HCT116 (cell line): ENCODE measurements around the gene PDGFA. TPM values are rescaled to one million over a fixed set of nuclear protein-coding genes. Genes with fewer than 3 reads are reported as not detected.

Source experiments
- ATAC-seq: fragments of 200-7000 bp; cut with Tn5 transposase; 2 replicates; pipeline ENCODE4 v1.9.1; 2020; ENCODE audit warnings: mild to moderate bottlenecking, moderate library complexity
- BruUV-seq: library from RNA; stranded (reverse); fragments of 400-500 nt; replicated peaks from 2 replicates; lab custom pipeline; 2021; lab: Mats Ljungman, UMichigan
- CTCF ChIA-PET: fragments of 300-600 bp; sonication (Branson Sonifier 250); formaldehyde crosslinking; loops from one replicate; lab custom pipeline; 2021; ENCODE audit warnings: antibody characterized with exemption; lab: Charles Lee
- POLR2A ChIA-PET: fragments of 300-600, 350-600 bp; sonication (Branson Sonifier 250); formaldehyde crosslinking; loops from one replicate; lab custom pipeline; 2021; ENCODE audit warnings: antibody characterized with exemption; lab: Charles Lee
- RAD21 ChIA-PET, 2 experiments: fragments of 300-600 bp; sonication (Branson Sonifier 250); formaldehyde crosslinking; loops; one replicate each; lab custom pipeline; 2023; ENCODE audit warnings: low total read pairs in 2 of 2; ENCODE audit not compliant: uncharacterized antibody in 2 of 2, unreplicated experiment in 2 of 2, low non-redundant PET in 1 of 2; lab: Charles Lee
- DNase-seq: peaks from one replicate; pipeline ENCODE4 v3.0.0-alpha.2; 2010; ENCODE audit warnings: low read depth, low spot score
- H2AFZ ChIP-seq: fragments of 200-600 bp; shearing (Covaris generic), sonication (generic); 2 replicates; pipeline ENCODE4 v1.6.1; 2017; ENCODE audit warnings: low read depth, mixed run types, mixed read lengths, antibody characterized with exemption, low read length; ENCODE audit not compliant: poor library complexity, severe bottlenecking
- H3K27ac ChIP-seq: 2 replicates; pipeline ENCODE4 v1.5.1; 2012; ENCODE audit warnings: low read depth, low read length
- H3K27me3 ChIP-seq: fragments of 200-600 bp; sonication (generic); 2 replicates; pipeline ENCODE4 v1.6.1; 2016; ENCODE audit warnings: mixed run types, low read length, mixed read lengths; ENCODE audit not compliant: insufficient read depth
- H3K36me3 ChIP-seq, 2 experiments: fragments of 200-500 bp in 1 of 2; fragments of 200-600 bp in 1 of 2; sonication (Bioruptor generic) in 1 of 2; sonication (generic) in 1 of 2; 2 replicates each; pipeline versions ENCODE4 v1.5.1 to v1.6.1; 2014 to 2016; ENCODE audit warnings: low read length in 2 of 2, inconsistent platforms in 1 of 2, mixed read lengths in 1 of 2, mixed run types in 1 of 2; ENCODE audit not compliant: insufficient read depth in 2 of 2, control insufficient read depth in 1 of 2
- H3K4me1 ChIP-seq, 2 experiments: fragments of 200-600 bp in 1 of 2; sonication (generic) in 1 of 2; 2 replicates each; pipeline versions ENCODE4 v1.5.1 to v1.6.1; 2012 to 2017; ENCODE audit warnings: low read length in 2 of 2, inconsistent platforms in 1 of 2, mild to moderate bottlenecking in 1 of 2, mixed read lengths in 1 of 2, mixed run types in 1 of 2, moderate library complexity in 1 of 2; ENCODE audit not compliant: insufficient read depth in 2 of 2, control insufficient read depth in 1 of 2
- H3K4me2 ChIP-seq: fragments of 200-600 bp; sonication (generic); 2 replicates; pipeline ENCODE4 v1.6.1; 2017; ENCODE audit warnings: mixed run types, low read length, mixed read lengths
- H3K4me3 ChIP-seq, 2 experiments: fragments of 200-600 bp in 1 of 2; sonication (generic) in 1 of 2; replicated peaks in 1 of 2; 2 replicates each; pipeline ENCODE4 v1.5.1; 2011 to 2016; ENCODE audit warnings: low read length in 2 of 2, control low read depth in 1 of 2, low read depth in 1 of 2, mild to moderate bottlenecking in 1 of 2, mixed read lengths in 1 of 2, mixed run types in 1 of 2
- H3K79me2 ChIP-seq: fragments of 200-600 bp; sonication (generic); 2 replicates; pipeline ENCODE4 v1.6.1; 2017; ENCODE audit warnings: mild to moderate bottlenecking, mixed run types, low read length, moderate library complexity, mixed read lengths; ENCODE audit not compliant: insufficient read depth
- H3K9ac ChIP-seq: fragments of 200-600 bp; sonication (generic); 2 replicates; pipeline ENCODE4 v1.6.1; 2016; ENCODE audit warnings: low read length, mixed read lengths
- H3K9me2 ChIP-seq: fragments of 200-600 bp; sonication (generic), shearing (Covaris generic); 2 replicates; pipeline ENCODE4 v1.6.1; 2017; ENCODE audit warnings: mixed run types, mild to moderate bottlenecking, moderate library complexity; ENCODE audit not compliant: insufficient read depth
- H3K9me3 ChIP-seq, 2 experiments: fragments of 200-500 bp in 1 of 2; fragments of 200-600 bp in 1 of 2; sonication (Bioruptor generic) in 1 of 2; sonication (generic) in 1 of 2; 2 replicates each; pipeline ENCODE4 v1.6.1; 2014 to 2017; ENCODE audit warnings: low read length in 2 of 2, mixed read lengths in 2 of 2, inconsistent platforms in 1 of 2, low read depth in 1 of 2, mild to moderate bottlenecking in 1 of 2, mixed run types in 1 of 2, moderate library complexity in 1 of 2; ENCODE audit not compliant: control insufficient read depth in 1 of 2, insufficient read depth in 1 of 2
- H4K20me1 ChIP-seq: fragments of 200-600 bp; sonication (generic), shearing (Covaris generic); 2 replicates; pipeline ENCODE4 v1.6.1; 2017; ENCODE audit warnings: mixed run types, mild to moderate bottlenecking, moderate library complexity; ENCODE audit not compliant: insufficient read depth
- ATF3 ChIP-seq: IDR thresholded peaks from 2 replicates; pipeline ENCODE4 v1.6.1; 2012
- CBX3 ChIP-seq: IDR thresholded peaks from 2 replicates; pipeline ENCODE4 v1.6.1; 2012; ENCODE audit warnings: low read depth
- CEBPB ChIP-seq: IDR thresholded peaks from 2 replicates; pipeline ENCODE4 v1.6.1; 2012; ENCODE audit warnings: low read depth
- EGR1 ChIP-seq: IDR thresholded peaks from 2 replicates; pipeline ENCODE4 v1.6.1; 2012; ENCODE audit warnings: low read depth
- ELF1 ChIP-seq: IDR thresholded peaks from 2 replicates; pipeline ENCODE4 v1.6.1; 2012; ENCODE audit warnings: low read depth, borderline replicate concordance
- EZH2 ChIP-seq: fragments of 200-600 bp; sonication (generic); IDR thresholded peaks from 2 replicates; pipeline ENCODE4 v1.6.1; 2017; ENCODE audit warnings: antibody characterized with exemption, mixed run types
- EZH2phosphoT487 ChIP-seq: fragments of 200-600 bp; IDR thresholded peaks from 2 replicates; pipeline ENCODE4 v1.6.1; 2018; ENCODE audit warnings: antibody characterized with exemption, borderline replicate concordance
- FOSL1 ChIP-seq: IDR thresholded peaks from 2 replicates; pipeline ENCODE4 v1.6.1; 2012; ENCODE audit warnings: low read depth
- MAX ChIP-seq: IDR thresholded peaks from 2 replicates; pipeline ENCODE4 v1.6.1; 2012
- POLR2A ChIP-seq: IDR thresholded peaks from 2 replicates; pipeline ENCODE4 v1.7.0; 2011; ENCODE audit warnings: borderline replicate concordance; ENCODE audit not compliant: insufficient read depth, insufficient read length; ENCODE audit errors: extremely low read depth
- POLR2AphosphoS5 ChIP-seq: IDR thresholded peaks from 2 replicates; pipeline ENCODE4 v1.6.1; 2011; ENCODE audit warnings: mild to moderate bottlenecking, low read depth, low read length, moderate library complexity
- RAD21 ChIP-seq: IDR thresholded peaks from 2 replicates; pipeline ENCODE4 v1.6.1; 2012; ENCODE audit warnings: low read depth, mild to moderate bottlenecking
- REST ChIP-seq: IDR thresholded peaks from 2 replicates; pipeline ENCODE4 v1.6.1; 2012; ENCODE audit warnings: low read depth
- SIN3A ChIP-seq: IDR thresholded peaks from 2 replicates; pipeline ENCODE4 v1.6.1; 2012; ENCODE audit warnings: low read depth
- SP1 ChIP-seq: IDR thresholded peaks from 2 replicates; pipeline ENCODE4 v1.6.1; 2012; ENCODE audit warnings: low read depth
- SRF ChIP-seq: IDR thresholded peaks from 2 replicates; pipeline ENCODE4 v1.6.1; 2012; ENCODE audit warnings: low read depth
- TCF7L2 ChIP-seq: IDR thresholded peaks from 2 replicates; pipeline ENCODE4 v1.7.0; 2011; ENCODE audit warnings: borderline replicate concordance, inconsistent platforms; ENCODE audit not compliant: insufficient read depth, insufficient read length; ENCODE audit errors: extremely low read depth
- YY1 ChIP-seq: IDR thresholded peaks from 2 replicates; pipeline ENCODE4 v1.6.1; 2011; ENCODE audit warnings: low read length, low read depth, moderate library complexity, mild to moderate bottlenecking; ENCODE audit not compliant: insufficient replicate concordance; ENCODE audit errors: extremely low read depth
- ZBTB33 ChIP-seq: IDR thresholded peaks from 2 replicates; pipeline ENCODE4 v1.6.1; 2011; ENCODE audit warnings: mild to moderate bottlenecking, low read length, moderate library complexity; ENCODE audit not compliant: insufficient replicate concordance; ENCODE audit errors: extremely low read depth
- ZNF274 ChIP-seq: fragments of 200-500 bp; sonication (Bioruptor generic); IDR thresholded peaks from 2 replicates; pipeline ENCODE4 v1.6.1; 2014; ENCODE audit warnings: mild to moderate bottlenecking, low read depth, low read length, inconsistent platforms
- intact Hi-C: fragments of 100-400 bp; cut with micrococcal nuclease; formaldehyde crosslinking; loops from 2 replicates; pipeline ENCODE4 v1.10.0; 2022
- total RNA-seq: library from RNA; stranded (reverse); gene quantifications from one replicate; pipeline ENCODE4 v1.2.1, GENCODE V29; 2021; ENCODE audit not compliant: unreplicated experiment

The PDGFA gene
- total RNA-seq, 1 experiment from 2014 or later = 44.7 TPM

- Histone ChIP-seq H3K9ac (no peak overlapping the region), H4K20me1 (no peaks in the 10 kb centered on the region), H3K4me2 (no peak overlapping the region), H3K79me2 (no peaks in the 10 kb centered on the region), H3K9me3 (no peaks in the 10 kb centered on the region), H3K9me2 (no peaks in the 10 kb centered on the region), H3K27ac (no peak overlapping the region), H3K4me1 (no peaks in the 10 kb centered on the region), H3K36me3 (no peaks in the 10 kb centered on the region), H3K4me3 (no peak overlapping the region), H3K27me3 (no peaks in the 10 kb centered on the region), H2AFZ (no peak overlapping the region)
- ATAC-seq (no peak), DNase-seq (no peak)
- POLR2A ChIA-PET = no interaction called here
- RAD21 ChIA-PET = no interaction called here
- no TSS peak for BruUV-seq
- TF ChIP-seq YY1 = no peak
- no peak for TF ChIP-seq RAD21
- TF ChIP-seq SRF = no peak
- TF ChIP-seq SIN3A = no peak
- no peak for TF ChIP-seq EZH2phosphoT487
- no peak for TF ChIP-seq ATF3
- TF ChIP-seq POLR2A = no peak
- TF ChIP-seq POLR2AphosphoS5 = no peak
- no peak for TF ChIP-seq TCF7L2
- no peak for TF ChIP-seq FOSL1
- TF ChIP-seq CEBPB = no peak
- TF ChIP-seq REST = no peak
- TF ChIP-seq CBX3 = no peak
- no peak for TF ChIP-seq ZNF274
- no peak for TF ChIP-seq ELF1
- no peak for TF ChIP-seq ZBTB33
- no peak for TF ChIP-seq MAX
- TF ChIP-seq EGR1 = no peak
- no peak for TF ChIP-seq EZH2
- no peak for TF ChIP-seq SP1
- CTCF ChIA-PET = no interaction called here
- intact Hi-C loops = no loop called here
Measured at GRCh38 chr7:458511-459245, 61.0 kb downstream of the PDGFA start.
